Prostate gland (tissue), 2 donors: ENCODE results near the gene CSTF3.
"Not testable (repeated sequence)": the region's sequence is repeated elsewhere in the genome, so short reads cannot be mapped to it uniquely, and the experiment has no call there.

Source experiments
- CTCF ChIP-seq, 4 experiments: fragments of 200-600 bp in 2 of 4; fragments of 450-650 bp in 2 of 4; sonication (generic) in 2 of 4; IDR thresholded peaks; 1 replicate in 3 of 4; 2 replicates in 1 of 4; pipeline ENCODE4 v1.5.1; 2016 to 2019; ENCODE audit warnings: antibody characterized with exemption in 4 of 4, mild to moderate bottlenecking in 2 of 4, moderate library complexity in 2 of 4
- POLR2A ChIP-seq: fragments of 450-650 bp; IDR thresholded peaks from one replicate; pipeline ENCODE4 v1.6.1; 2016; ENCODE audit warnings: antibody characterized with exemption, mild to moderate bottlenecking

GRCh38 chr11:33048701-33049100 is 112.6 kb downstream of the CSTF3 start:
- TF ChIP-seq CTCF (IDR thresholded peaks at IDR 0.05); POLR2A: not testable (repeated sequence)
